ENCODE data around the gene MBD6.

DNA sequence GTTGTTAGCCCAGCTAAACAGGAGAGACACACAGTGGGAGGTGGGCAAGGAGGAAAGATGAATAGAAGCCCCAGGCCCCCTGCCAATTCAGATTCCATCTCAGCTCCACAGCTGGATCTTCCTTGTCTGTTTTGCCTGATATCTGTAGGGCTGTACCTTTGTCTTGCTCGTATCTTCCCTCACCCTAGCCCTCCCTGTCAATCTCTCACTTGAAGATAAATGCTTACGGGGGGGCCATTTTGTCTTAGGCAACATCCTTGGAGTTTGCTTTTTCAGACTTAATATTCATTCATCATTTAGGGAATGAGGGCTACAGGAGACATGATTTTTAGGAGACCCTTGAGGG lies 29.7 kb downstream of the MBD6 start:
- TF ChIP-seq CTCF (IDR thresholded peaks at IDR 0.05; ENCODE audit: insufficient read depth, low read length, poor library complexity, severe bottlenecking) (no peak), EZH2phosphoT487 (conservative IDR thresholded peaks at IDR 0.05; ENCODE audit: low read length) (no peak)

All from SU-DHL-6 (cell line).